Heart left ventricle (tissue), 16 donors: Measurements from ENCODE around the gene WWOX. TPM values are rescaled to one million over a fixed set of nuclear protein-coding genes. Genes with fewer than 3 reads are reported as not detected.

Experiments used
- ATAC-seq, 4 donors: fragments of 200-7000 bp; cut with Tn5 transposase; one replicate each; pipeline ENCODE4 v1.9.1; 2020 to 2022; ENCODE audit warnings: moderate library complexity in 4 of 4, mild to moderate bottlenecking in 3 of 4, moderate number of reproducible peaks in 1 of 4
- DNase-seq, 5 donors: peaks; one replicate each; pipeline ENCODE4 v3.0.0-alpha.2; 2020
- H3K27ac ChIP-seq, 12 donors: fragments of 200-600 bp; sonication (generic) in 4 of 12; one replicate each; pipeline versions ENCODE4 v1.5.0 to v1.8.0; 2016 to 2022; ENCODE audit warnings: mild to moderate bottlenecking in 2 of 12
- H3K27me3 ChIP-seq, 9 donors: fragments of 200-600 bp; sonication (generic) in 2 of 9; one replicate each; pipeline versions ENCODE4 v1.5.1 to v1.8.0; 2016 to 2022; ENCODE audit warnings: mild to moderate bottlenecking in 3 of 9
- H3K36me3 ChIP-seq, 9 donors: fragments of 200-600 bp; sonication (generic) in 2 of 9; one replicate each; pipeline versions ENCODE4 v1.5.0 to v1.8.0; 2018 to 2022; ENCODE audit warnings: mild to moderate bottlenecking in 2 of 9
- H3K4me1 ChIP-seq, 12 donors: fragments of 200-600 bp; sonication (generic) in 4 of 12; one replicate each; pipeline versions ENCODE4 v1.5.0 to v1.8.0; 2016 to 2022; ENCODE audit warnings: mild to moderate bottlenecking in 3 of 12
- H3K4me3 ChIP-seq, 12 donors: fragments of 200-600 bp; sonication (generic) in 4 of 12; one replicate each; pipeline versions ENCODE4 v1.5.0 to v1.8.0; 2017 to 2022; ENCODE audit warnings: mild to moderate bottlenecking in 9 of 12, moderate library complexity in 4 of 12
- H3K9me3 ChIP-seq, 12 donors: fragments of 200-600 bp; sonication (generic) in 4 of 12; one replicate each; pipeline versions ENCODE4 v1.5.0 to v1.8.0; 2016 to 2022; ENCODE audit warnings: mild to moderate bottlenecking in 1 of 12
- POLR2A ChIP-seq, 2 donors: fragments of 450-650 bp; IDR thresholded peaks; one replicate each; pipeline ENCODE4 v1.6.1; 2017; ENCODE audit warnings: antibody characterized with exemption in 2 of 2, mild to moderate bottlenecking in 2 of 2, moderate library complexity in 2 of 2
- WGBS, 4 donors: extraction: QIAGEN DNeasy Blood & Tissue Kit in 2 of 4; methylation state at CpG; one replicate each; pipeline versions ENCODE4 v1.1.5 to v1.1.7; 2013 to 2018; 5-methylcytosine and 5-hydroxymethylcytosine counted together
- intact Hi-C, 10 donors: fragments of 100-400 bp; cut with DNase I; formaldehyde crosslinking; loops; one replicate each; pipeline versions ENCODE4 v1.11.1 to v1.14.2; 2022
- polyA plus RNA-seq, 2 donors: library from polyadenylated mRNA; stranded (reverse); fragments of 200-250 nt; gene quantifications; one replicate each; pipeline ENCODE4 v1.2.3, GENCODE V29; 2013
- total RNA-seq, 9 donors: library from RNA; depleted of rRNA in 2 of 9; stranded (reverse); fragments of >200 nt in 2 of 9; fragmentation: NEBNext Ultra II Directional in 3 of 9; extraction: Animal tissue kit (Norgen Biotek cat#: 25700) in 3 of 9; gene quantifications; one replicate each; pipeline versions ENCODE4 v1.1.0 to v1.2.4, GENCODE V29; 2016 to 2023
- TF ChIP-seq, protein P1 (sequence below), 12 donors: fragments of 200-600 bp; sonication (generic) in 4 of 12; IDR thresholded peaks; one replicate each; pipeline versions ENCODE4 v1.5.0 to v1.8.0; 2018 to 2022; ENCODE audit warnings: antibody characterized with exemption in 12 of 12, mild to moderate bottlenecking in 5 of 12
- donor health status: ischemic (EF 13 %, LVEDD 7.1; RV severe dilation, severe dysfunction).
- donor health status: healthy with polysubstance abuse.
- donor health status: DM: no; HTN: yes; CAD: no.
- donor health status: DM: no; HTN: no; CAD: no.
- donor health status: ischemic (EF 25% LVEDD 6.9; RV normal size, moderate dysfunction).
- donor health status: ischemic (EF 25% LVEDD 5.7; RV mildly dilated, moderate dysfunction).
- donor health status: healthy.
- donor health status: DM: yes; HTN: yes; CAD: no.
- donor health status: ischemic (EF 35%, LVEDD 5.7; RV mildly dilated, moderate dysfunction).
- donor health status: nonischemic (EF 11% LVEDD 7.7; RV severe dilation, severe dysfunction).
- donor health status: DM: yes; HTN: yes; CAD: no.
- donor health status: PGD.
- donor health status: ischemic (EF 29% LVEDD 5.4; RV normal size, mild dysfunction).
- donor health status: nonischemic (EF 23%, LVEDD 6.1; RV moderate dilation, normal function).

The WWOX gene
- total and polyA plus RNA-seq, 11 donors = 4.3 to 18.3 (median 9.1) TPM

DNA sequence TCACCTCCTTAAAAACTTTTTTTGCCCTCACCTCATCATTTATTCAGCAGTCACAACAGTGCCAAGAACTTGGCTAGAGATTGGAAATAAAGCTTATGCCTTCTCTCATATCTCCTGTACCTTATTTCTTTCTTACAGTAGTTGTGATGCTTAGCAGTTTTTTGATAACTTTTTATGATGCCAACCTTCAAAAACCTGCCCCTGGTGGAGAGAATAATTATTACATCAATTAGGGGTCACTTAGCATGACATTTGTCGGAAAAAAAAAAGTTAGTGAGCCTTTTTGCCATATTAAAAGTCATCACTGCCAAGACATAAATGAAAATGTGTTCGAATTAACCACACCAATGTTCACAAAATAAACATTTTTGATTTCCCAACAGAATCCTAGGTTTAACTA, 296.6 kb downstream of the WWOX start:
- ATAC-seq (no peak), DNase-seq (no peak)
- Histone ChIP-seq H3K4me1 (peaks cover 0 to 6% (median 0%) of the 10 kb centered on the region in 12 donors), H3K4me3 (no peak overlapping the region), H3K36me3 (no peaks in the 10 kb centered on the region), H3K27ac (no peak overlapping the region), H3K9me3 (peaks cover 0 to 12% (median 0%) of the 10 kb centered on the region in 12 donors), H3K27me3 (no peaks in the 10 kb centered on the region)
- TF ChIP-seq, protein P1, sequence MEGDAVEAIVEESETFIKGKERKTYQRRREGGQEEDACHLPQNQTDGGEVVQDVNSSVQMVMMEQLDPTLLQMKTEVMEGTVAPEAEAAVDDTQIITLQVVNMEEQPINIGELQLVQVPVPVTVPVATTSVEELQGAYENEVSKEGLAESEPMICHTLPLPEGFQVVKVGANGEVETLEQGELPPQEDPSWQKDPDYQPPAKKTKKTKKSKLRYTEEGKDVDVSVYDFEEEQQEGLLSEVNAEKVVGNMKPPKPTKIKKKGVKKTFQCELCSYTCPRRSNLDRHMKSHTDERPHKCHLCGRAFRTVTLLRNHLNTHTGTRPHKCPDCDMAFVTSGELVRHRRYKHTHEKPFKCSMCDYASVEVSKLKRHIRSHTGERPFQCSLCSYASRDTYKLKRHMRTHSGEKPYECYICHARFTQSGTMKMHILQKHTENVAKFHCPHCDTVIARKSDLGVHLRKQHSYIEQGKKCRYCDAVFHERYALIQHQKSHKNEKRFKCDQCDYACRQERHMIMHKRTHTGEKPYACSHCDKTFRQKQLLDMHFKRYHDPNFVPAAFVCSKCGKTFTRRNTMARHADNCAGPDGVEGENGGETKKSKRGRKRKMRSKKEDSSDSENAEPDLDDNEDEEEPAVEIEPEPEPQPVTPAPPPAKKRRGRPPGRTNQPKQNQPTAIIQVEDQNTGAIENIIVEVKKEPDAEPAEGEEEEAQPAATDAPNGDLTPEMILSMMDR (IDR thresholded peaks at IDR 0.05) = peak in 9 of 12 donors; percentile 9 to 61 (median 27)
- no peak for TF ChIP-seq POLR2A (IDR thresholded peaks at IDR 0.05)
- 79 to 89% (median 85%) methylated on average over 2 of the region's 2 CpGs for WGBS, 4 donors
- intact Hi-C loops = loop anchor here in 1 of 10 donors (10.0 kb wide), 1 partner anchor 161 kb away; no protein-coding TSS in a partner anchor

DNA sequence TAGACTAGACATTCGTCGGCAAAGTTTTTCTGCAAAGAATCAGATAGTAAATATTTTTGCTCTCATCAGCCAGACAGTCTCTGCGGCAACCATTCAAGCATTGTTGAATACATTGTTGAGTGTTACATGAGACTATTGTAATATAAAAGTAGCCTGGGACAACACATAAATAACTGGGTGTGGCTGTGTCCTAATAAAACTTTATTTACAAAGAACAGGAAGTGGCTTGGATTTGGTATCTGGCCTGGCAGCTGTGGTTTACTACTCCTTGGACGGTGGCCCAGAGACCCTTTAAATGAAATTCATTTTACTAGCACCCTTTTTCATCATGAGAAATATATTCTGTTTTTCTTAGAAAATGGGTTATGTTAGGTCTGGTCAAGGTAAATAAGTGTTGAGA, 297.2 kb downstream of the WWOX start:
- H3K27ac ChIP-seq = no peak overlapping the region
- 87 to 95% (median 92%) methylated on average over 4 of the region's 4 CpGs for WGBS, 4 donors
- H3K9me3 ChIP-seq = peaks cover 0 to 11% (median 0%) of the 10 kb centered on the region in 12 donors
- H3K4me1 ChIP-seq = peaks cover 0 to 6% (median 0%) of the 10 kb centered on the region in 12 donors
- no peak for TF ChIP-seq POLR2A (IDR thresholded peaks at IDR 0.05)
- TF ChIP-seq, protein P1 (IDR thresholded peaks at IDR 0.05) = no peak
- DNase-seq = no peak
- ATAC-seq = no peak
- intact Hi-C loops = loop anchor here in 1 of 10 donors (10.0 kb wide), 1 partner anchor 162 kb away; no protein-coding TSS in a partner anchor
- H3K36me3 ChIP-seq = no peaks in the 10 kb centered on the region
- no peaks in the 10 kb centered on the region for H3K27me3 ChIP-seq
- no peak overlapping the region for H3K4me3 ChIP-seq

DNA sequence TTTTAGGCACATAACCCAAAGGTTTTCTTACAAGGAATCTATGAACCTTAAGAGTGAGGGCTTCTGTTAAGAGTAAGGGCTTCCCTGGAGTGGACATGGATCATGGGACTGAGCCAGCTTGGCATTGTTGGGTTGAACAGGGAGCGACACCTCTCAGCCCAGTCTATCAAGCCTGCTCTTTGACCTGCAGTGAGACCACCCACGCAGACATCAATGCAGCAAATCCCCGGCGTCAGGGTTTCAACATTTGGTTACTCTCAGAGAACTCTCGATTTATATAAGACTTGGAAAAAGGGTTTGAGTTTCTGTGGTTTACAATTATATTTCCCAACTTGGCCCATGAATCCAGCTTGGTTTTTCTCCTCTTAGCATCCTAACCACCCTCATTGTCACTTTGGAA, 299.9 kb downstream of the WWOX start:
- no peak for ATAC-seq
- no peaks in the 10 kb centered on the region for H3K27me3 ChIP-seq
- H3K36me3 ChIP-seq = no peaks in the 10 kb centered on the region
- no peak overlapping the region for H3K4me3 ChIP-seq
- WGBS, 4 donors = 85 to 89% (median 87%) methylated on average over 5 of the region's 5 CpGs
- DNase-seq = no peak
- H3K27ac ChIP-seq = no peak overlapping the region
- H3K4me1 ChIP-seq = no peaks in the 10 kb centered on the region
- intact Hi-C loops = loop anchor here in 1 of 10 donors (10.0 kb wide), 1 partner anchor 165 kb away; no protein-coding TSS in a partner anchor
- no peaks in the 10 kb centered on the region for H3K9me3 ChIP-seq
- no peak for TF ChIP-seq POLR2A (IDR thresholded peaks at IDR 0.05)
- TF ChIP-seq, protein P1 (IDR thresholded peaks at IDR 0.05) = no peak

DNA sequence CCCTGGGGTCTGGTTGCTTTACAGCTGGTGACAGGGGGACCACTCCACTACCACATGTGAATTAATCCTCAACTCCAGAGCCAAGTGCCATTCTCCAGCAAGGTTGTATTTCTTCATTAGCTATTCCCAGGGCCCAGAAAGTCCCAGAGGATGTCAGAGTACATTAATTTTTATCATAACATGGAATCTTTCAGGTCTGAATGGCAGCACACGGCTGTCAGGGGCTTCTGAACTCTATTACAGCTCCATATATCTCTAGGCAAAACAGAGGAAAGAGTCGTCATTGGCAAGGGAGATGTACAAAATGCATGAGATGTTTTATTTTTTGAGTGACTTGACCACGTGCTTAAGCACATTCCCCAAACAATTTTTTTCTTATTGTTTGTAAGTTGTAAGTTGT, 303.4 kb downstream of the WWOX start:
- H3K27ac ChIP-seq = no peak overlapping the region

More for the DNA sequence above, 303.4 kb downstream of the WWOX start:
- intact Hi-C loops = no loop called here
- Histone ChIP-seq H3K36me3 (no peaks in the 10 kb centered on the region), H3K4me3 (no peak overlapping the region), H3K9me3 (peaks cover 0 to 2% (median 0%) of the 10 kb centered on the region in 12 donors), H3K4me1 (peaks cover 0 to 6% (median 0%) of the 10 kb centered on the region in 12 donors), H3K27me3 (no peaks in the 10 kb centered on the region)
- DNase-seq = no peak
- TF ChIP-seq, protein P1 (IDR thresholded peaks at IDR 0.05) = no peak
- TF ChIP-seq POLR2A (IDR thresholded peaks at IDR 0.05) = no peak
- no peak for ATAC-seq
- WGBS, 4 donors = 68 to 84% (median 83%) methylated on average over 3 of the region's 3 CpGs
